T-helper 17 cell (primary cell): Measurements from ENCODE around the gene KCNQ5. TPM values are rescaled to one million over a fixed set of nuclear protein-coding genes. Genes with fewer than 3 reads are reported as not detected.

Source experiments
- ATAC-seq: fragments of 150-1000 bp; cut with Tn5 transposase; 2 replicates; pipeline ENCODE4 v1.10.0; 2021; ENCODE audit warnings: mild to moderate bottlenecking, moderate library complexity
- DNase-seq, 3 donors: peaks; one replicate each; pipeline versions ENCODE4 v3.0.0 to v3.0.0-alpha.2; 2020 to 2021
- H3K9me3 ChIP-seq: one replicate; pipeline ENCODE4 v1.7.0; 2013; ENCODE audit warnings: low read length, mild to moderate bottlenecking; ENCODE audit not compliant: control insufficient read depth, poor library complexity, severe bottlenecking
- H3K27ac Mint-ChIP-seq: one replicate; pipeline ENCODE4 v1.8.0; 2022; ENCODE audit warnings: mild to moderate bottlenecking, moderate library complexity, mixed read lengths
- H3K27me3 Mint-ChIP-seq: one replicate; pipeline ENCODE4 v1.8.0; 2022; ENCODE audit warnings: mixed read lengths
- H3K36me3 Mint-ChIP-seq: one replicate; pipeline ENCODE4 v1.8.0; 2022; ENCODE audit warnings: low read depth, mixed read lengths
- H3K4me1 Mint-ChIP-seq: one replicate; pipeline ENCODE4 v1.8.0; 2022; ENCODE audit warnings: mild to moderate bottlenecking, mixed read lengths
- H3K4me3 Mint-ChIP-seq: one replicate; pipeline ENCODE4 v1.8.0; 2022; ENCODE audit warnings: mild to moderate bottlenecking, moderate library complexity, mixed read lengths
- total RNA-seq, 4 donors: library from RNA in 2 of 4; stranded (reverse) in 2 of 4; gene quantifications; one replicate each; pipeline ENCODE4 v1.2.3 and lab custom pipeline; 2022 to 2026

KCNQ5 gene
- total RNA-seq, 2 donors from 2014 or later: 1.5 to 3.3 TPM

- H3K27me3 Mint-ChIP-seq: peaks cover 4% of the 10 kb centered on the region
- H3K36me3 Mint-ChIP-seq: no peaks in the 10 kb centered on the region
- no peak overlapping the region for H3K4me3 Mint-ChIP-seq
Measured at GRCh38 chr6:72647489-72647888, 25.6 kb downstream of the KCNQ5 start.

GRCh38 chr6:72649032-72649984 lies 27.4 kb downstream of the KCNQ5 start:
- H3K27me3 Mint-ChIP-seq: peaks cover 5% of the 10 kb centered on the region
- no peak overlapping the region for H3K27ac Mint-ChIP-seq
- DNase-seq (no peak), ATAC-seq (no peak)
- H3K36me3 Mint-ChIP-seq: peaks cover 2% of the 10 kb centered on the region
- no peaks in the 10 kb centered on the region for H3K9me3 ChIP-seq
- no peak overlapping the region for H3K4me3 Mint-ChIP-seq
- H3K4me1 Mint-ChIP-seq: peaks cover 10% of the 10 kb centered on the region

More at GRCh38 chr6:72647489-72647888, 25.6 kb downstream of the KCNQ5 start:
- no peak for DNase-seq
- H3K9me3 ChIP-seq: no peaks in the 10 kb centered on the region
- Mint-ChIP-seq H3K4me1 (peaks cover 10% of the 10 kb centered on the region), H3K27ac (no peak overlapping the region)
- no peak for ATAC-seq

GRCh38 chr6:72650081-72650745 lies 28.3 kb downstream of the KCNQ5 start:
- ATAC-seq: no peak
- H3K27me3 Mint-ChIP-seq: peaks cover 5% of the 10 kb centered on the region

GRCh38 chr6:72651174-72651573 lies 29.3 kb downstream of the KCNQ5 start:
- Mint-ChIP-seq H3K36me3 (peaks cover 3% of the 10 kb centered on the region), H3K27me3 (peaks cover 5% of the 10 kb centered on the region)

More at GRCh38 chr6:72650081-72650745, 28.3 kb downstream of the KCNQ5 start:
- peaks cover 3% of the 10 kb centered on the region for H3K36me3 Mint-ChIP-seq
- DNase-seq: no peak
- H3K9me3 ChIP-seq: no peaks in the 10 kb centered on the region
- no peak overlapping the region for H3K27ac Mint-ChIP-seq
- peaks cover 10% of the 10 kb centered on the region for H3K4me1 Mint-ChIP-seq
- H3K4me3 Mint-ChIP-seq: no peak overlapping the region

GRCh38 chr6:72651967-72652956 lies 30.4 kb downstream of the KCNQ5 start:
- peaks cover 5% of the 10 kb centered on the region for H3K27me3 Mint-ChIP-seq

More at GRCh38 chr6:72651174-72651573, 29.3 kb downstream of the KCNQ5 start:
- ATAC-seq: no peak
- H3K9me3 ChIP-seq: no peaks in the 10 kb centered on the region
- Mint-ChIP-seq H3K4me1 (peaks cover 10% of the 10 kb centered on the region), H3K27ac (no peak overlapping the region), H3K4me3 (no peak overlapping the region)
- DNase-seq: no peak

GRCh38 chr6:72653026-72653425 lies 31.2 kb downstream of the KCNQ5 start:
- ATAC-seq (no peak), DNase-seq (no peak)
- peaks cover 10% of the 10 kb centered on the region for H3K4me1 Mint-ChIP-seq
- H3K9me3 ChIP-seq: no peaks in the 10 kb centered on the region
- peaks cover 3% of the 10 kb centered on the region for H3K36me3 Mint-ChIP-seq
- no peak overlapping the region for H3K27ac Mint-ChIP-seq
- H3K4me3 Mint-ChIP-seq: no peak overlapping the region
- peaks cover 5% of the 10 kb centered on the region for H3K27me3 Mint-ChIP-seq

More at GRCh38 chr6:72651967-72652956, 30.4 kb downstream of the KCNQ5 start:
- no peak overlapping the region for H3K4me3 Mint-ChIP-seq
- ATAC-seq: no peak
- no peak overlapping the region for H3K27ac Mint-ChIP-seq
- no peak for DNase-seq
- H3K9me3 ChIP-seq: no peaks in the 10 kb centered on the region
- H3K36me3 Mint-ChIP-seq: peaks cover 3% of the 10 kb centered on the region
- H3K4me1 Mint-ChIP-seq: peaks cover 10% of the 10 kb centered on the region

- Mint-ChIP-seq H3K4me3 (no peak overlapping the region), H3K4me1 (peaks cover 7% of the 10 kb centered on the region), H3K27me3 (peaks cover 5% of the 10 kb centered on the region), H3K27ac (no peak overlapping the region), H3K36me3 (peaks cover 3% of the 10 kb centered on the region)
- ATAC-seq: no peak
- H3K9me3 ChIP-seq: no peaks in the 10 kb centered on the region
- DNase-seq: no peak
Measured at GRCh38 chr6:72654071-72654621, 32.3 kb downstream of the KCNQ5 start.

- DNase-seq (no peak), ATAC-seq (no peak)
- H3K9me3 ChIP-seq: no peaks in the 10 kb centered on the region
- Mint-ChIP-seq H3K27ac (no peak overlapping the region), H3K4me3 (no peak overlapping the region), H3K36me3 (peaks cover 3% of the 10 kb centered on the region), H3K27me3 (peaks cover under 1% of the 10 kb centered on the region), H3K4me1 (no peaks in the 10 kb centered on the region)
Measured at GRCh38 chr6:72657407-72658197, 35.7 kb downstream of the KCNQ5 start.

- no peak overlapping the region for H3K27ac Mint-ChIP-seq
- H3K4me3 Mint-ChIP-seq: no peak overlapping the region
- H3K27me3 Mint-ChIP-seq: no peaks in the 10 kb centered on the region
- DNase-seq: no peak
- no peak for ATAC-seq
- no peaks in the 10 kb centered on the region for H3K9me3 ChIP-seq
- no peaks in the 10 kb centered on the region for H3K36me3 Mint-ChIP-seq
- H3K4me1 Mint-ChIP-seq: no peaks in the 10 kb centered on the region
Measured at GRCh38 chr6:72659754-72660153, 37.9 kb downstream of the KCNQ5 start.

GRCh38 chr6:72661411-72661810 lies 39.5 kb downstream of the KCNQ5 start:
- Mint-ChIP-seq H3K4me3 (no peak overlapping the region), H3K36me3 (no peaks in the 10 kb centered on the region), H3K27ac (no peak overlapping the region), H3K4me1 (no peaks in the 10 kb centered on the region), H3K27me3 (no peaks in the 10 kb centered on the region)
- ATAC-seq (no peak), DNase-seq (no peak)
- no peaks in the 10 kb centered on the region for H3K9me3 ChIP-seq

- Mint-ChIP-seq H3K27me3 (no peaks in the 10 kb centered on the region), H3K27ac (no peak overlapping the region), H3K4me1 (peaks cover 3% of the 10 kb centered on the region), H3K4me3 (no peak overlapping the region), H3K36me3 (no peaks in the 10 kb centered on the region)
- H3K9me3 ChIP-seq: no peaks in the 10 kb centered on the region
- DNase-seq: no peak
- ATAC-seq: no peak
Measured at GRCh38 chr6:72665599-72665998, 43.7 kb downstream of the KCNQ5 start.

GRCh38 chr6:72669324-72669723 lies 47.5 kb downstream of the KCNQ5 start:
- H3K27ac Mint-ChIP-seq: no peak overlapping the region
- H3K4me3 Mint-ChIP-seq: no peak overlapping the region

More at GRCh38 chr6:72669324-72669723, 47.5 kb downstream of the KCNQ5 start:
- Mint-ChIP-seq H3K27me3 (no peaks in the 10 kb centered on the region), H3K4me1 (peaks cover 3% of the 10 kb centered on the region), H3K36me3 (no peaks in the 10 kb centered on the region)
- no peak for DNase-seq
- no peak for ATAC-seq
- H3K9me3 ChIP-seq: no peaks in the 10 kb centered on the region
